Natural killer cell (primary cell): ENCODE measurements around the gene PGF. TPM values are rescaled to one million over a fixed set of nuclear protein-coding genes. Genes with fewer than 3 reads are reported as not detected.

Source experiments
- ATAC-seq, 3 donors: fragments of 150-1000 bp in 2 of 3; fragments of 200-7000 bp in 1 of 3; cut with Tn5 transposase; 1 replicate in 1 of 3; 2 replicates in 2 of 3; pipeline ENCODE4 v1.10.0; 2021; ENCODE audit warnings: mild to moderate bottlenecking in 2 of 3, moderate library complexity in 2 of 3
- DNase-seq, 2 donors: peaks; one replicate each; pipeline versions ENCODE4 v3.0.0 to v3.0.0-alpha.2; 2013 to 2021; ENCODE audit warnings: mixed read lengths in 1 of 2
- H3K27ac ChIP-seq: one replicate; pipeline ENCODE4 v1.5.1; 2013; ENCODE audit warnings: mild to moderate bottlenecking, low read length
- H3K27me3 ChIP-seq: one replicate; pipeline ENCODE4 v1.6.1; 2013; ENCODE audit warnings: low read length; ENCODE audit not compliant: control insufficient read depth, insufficient read depth
- H3K36me3 ChIP-seq: one replicate; pipeline ENCODE4 v1.6.1; 2013; ENCODE audit warnings: low read length; ENCODE audit not compliant: control insufficient read depth, insufficient read depth
- H3K4me1 ChIP-seq: one replicate; pipeline ENCODE4 v1.6.1; 2013; ENCODE audit warnings: low read length; ENCODE audit not compliant: control insufficient read depth, insufficient read depth
- H3K4me3 ChIP-seq: one replicate; pipeline ENCODE4 v1.5.1; 2013; ENCODE audit warnings: low read length
- H3K9me3 ChIP-seq: one replicate; pipeline ENCODE4 v1.6.1; 2013; ENCODE audit warnings: low read length; ENCODE audit not compliant: control insufficient read depth, insufficient read depth
- H3K27ac Mint-ChIP-seq, 2 donors: one replicate each; pipeline ENCODE4 v1.8.0; 2022; ENCODE audit warnings: mild to moderate bottlenecking in 2 of 2, mixed read lengths in 2 of 2, moderate library complexity in 1 of 2
- H3K27me3 Mint-ChIP-seq, 2 donors: one replicate each; pipeline ENCODE4 v1.8.0; 2022; ENCODE audit warnings: low read depth in 2 of 2, mixed read lengths in 2 of 2
- H3K36me3 Mint-ChIP-seq: one replicate; pipeline ENCODE4 v1.8.0; 2022; ENCODE audit warnings: mixed read lengths
- H3K4me1 Mint-ChIP-seq, 2 donors: one replicate each; pipeline ENCODE4 v1.8.0; 2022; ENCODE audit warnings: mixed read lengths in 2 of 2
- H3K4me3 Mint-ChIP-seq: one replicate; pipeline ENCODE4 v1.8.0; 2022; ENCODE audit warnings: mild to moderate bottlenecking, moderate library complexity, mixed read lengths
- H3K9me3 Mint-ChIP-seq, 2 donors: one replicate each; pipeline ENCODE4 v1.8.0; 2022; ENCODE audit warnings: mixed read lengths in 2 of 2
- CTCF ChIP-seq: fragments of 200-600 bp; IDR thresholded peaks from one replicate; pipeline ENCODE4 v1.8.0; 2022; ENCODE audit warnings: antibody characterized with exemption
- WGBS: methylation state at CpG from one replicate; pipeline ENCODE4 v1.1.7; 2013; ENCODE audit warnings: missing lambda C conversion rate; ENCODE audit not compliant: insufficient coverage; 5-methylcytosine and 5-hydroxymethylcytosine counted together
- intact Hi-C: fragments of 100-400 bp; cut with micrococcal nuclease; formaldehyde crosslinking; loops from one replicate; pipeline ENCODE4 v1.14.2; 2022
- total RNA-seq, 4 donors: library from RNA; stranded (reverse); fragments of 120-200 nt in 1 of 4; gene quantifications; one replicate each; pipeline versions ENCODE4 v1.2.3 to v1.2.4, GENCODE V29; 2013 to 2022

PGF gene
- total RNA-seq, 3 donors from 2014 or later (not counting 1 experiment from before 2014, with no cell fraction given), result 0.33 to 0.34 TPM; not detected in 1

- ATAC-seq (no peak), DNase-seq (no peak)
- TF ChIP-seq CTCF, result no peak
- no peaks in the 10 kb centered on the region for H3K36me3 Mint-ChIP-seq
- WGBS, result 85% methylated on average over 17 of the region's 17 CpGs
- H3K27ac ChIP-seq, result no peak overlapping the region
- intact Hi-C loops, result no loop called here
- no peaks in the 10 kb centered on the region for H3K36me3 ChIP-seq
- H3K4me1 Mint-ChIP-seq, result peaks cover 9% of the 10 kb centered on the region in 2 donors
- no peak overlapping the region for H3K4me3 ChIP-seq
- H3K4me1 ChIP-seq, result peaks cover 16% of the 10 kb centered on the region
- no peak overlapping the region for H3K4me3 Mint-ChIP-seq
- H3K27me3 ChIP-seq, result peaks cover 5% of the 10 kb centered on the region
- no peaks in the 10 kb centered on the region for H3K9me3 Mint-ChIP-seq
- no peak overlapping the region for H3K27ac Mint-ChIP-seq
- no peaks in the 10 kb centered on the region for H3K27me3 Mint-ChIP-seq
- H3K9me3 ChIP-seq, result no peaks in the 10 kb centered on the region
Observed at GRCh38 chr14:74949859-74950573, 5.4 kb downstream of the PGF start.

GRCh38 chr14:74949191-74949601 lies 6.2 kb downstream of the PGF start:
- no peak for ATAC-seq
- no peaks in the 10 kb centered on the region for H3K36me3 ChIP-seq
- 90% methylated on average over 16 of the region's 16 CpGs for WGBS
- Mint-ChIP-seq H3K4me3 (no peak overlapping the region), H3K36me3 (no peaks in the 10 kb centered on the region), H3K27ac (no peak overlapping the region), H3K9me3 (no peaks in the 10 kb centered on the region), H3K27me3 (no peaks in the 10 kb centered on the region), H3K4me1 (peaks cover 9% of the 10 kb centered on the region in 2 donors)
- no peaks in the 10 kb centered on the region for H3K9me3 ChIP-seq
- H3K4me1 ChIP-seq, result peaks cover 9% of the 10 kb centered on the region
- no peaks in the 10 kb centered on the region for H3K27me3 ChIP-seq
- no peak overlapping the region for H3K4me3 ChIP-seq
- intact Hi-C loops, result no loop called here
- H3K27ac ChIP-seq, result no peak overlapping the region
- no peak for DNase-seq
- no peak for TF ChIP-seq CTCF

- no peaks in the 10 kb centered on the region for H3K36me3 Mint-ChIP-seq
Observed at GRCh38 chr14:74948228-74949175, 6.9 kb downstream of the PGF start.

More at GRCh38 chr14:74948228-74949175, 6.9 kb downstream of the PGF start:
- Mint-ChIP-seq H3K27ac (no peak overlapping the region), H3K27me3 (no peaks in the 10 kb centered on the region), H3K4me1 (peaks cover 9 to 11% of the 10 kb centered on the region in 2 donors), H3K4me3 (no peak overlapping the region), H3K9me3 (no peaks in the 10 kb centered on the region)
- no peak for DNase-seq
- TF ChIP-seq CTCF, result no peak
- H3K36me3 ChIP-seq, result no peaks in the 10 kb centered on the region
- no peak overlapping the region for H3K27ac ChIP-seq
- no peak for ATAC-seq
- no peaks in the 10 kb centered on the region for H3K27me3 ChIP-seq
- intact Hi-C loops, result no loop called here
- 91% methylated on average over 22 of the region's 23 CpGs for WGBS
- H3K4me1 ChIP-seq, result peaks cover 9% of the 10 kb centered on the region
- no peaks in the 10 kb centered on the region for H3K9me3 ChIP-seq
- no peak overlapping the region for H3K4me3 ChIP-seq
